Pons (tissue), 1 donor: ENCODE data around the gene COX6A2.
"Not testable (repeated sequence)": the region's sequence is repeated elsewhere in the genome, so short reads cannot be mapped to it uniquely, and the experiment has no call there.

ENCODE experiments used
- DNase-seq: peaks from one replicate; pipeline ENCODE4 v3.0.0-alpha.2; 2016; ENCODE audit warnings: low spot score

COX6A2 gene

DNA sequence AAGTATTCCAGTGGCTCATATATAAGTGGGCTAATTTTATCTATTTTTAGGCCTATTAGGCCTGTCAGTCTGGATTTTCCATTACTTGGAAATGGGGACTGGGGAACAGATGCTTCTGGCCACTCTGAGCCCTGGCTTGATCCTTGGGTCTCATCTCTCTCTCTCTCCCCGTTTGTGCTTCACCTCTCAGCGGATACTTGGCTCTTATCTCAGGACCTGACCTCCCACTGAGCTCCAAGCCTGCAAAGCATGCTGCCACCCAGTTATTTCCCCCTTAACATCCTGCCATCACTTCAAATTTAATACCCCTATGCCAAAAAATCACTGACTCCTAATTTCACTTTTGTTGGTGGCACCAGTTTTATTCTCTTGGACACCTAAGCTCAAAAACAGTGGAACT is 10.3 kb upstream of the COX6A2 start:
- DNase-seq: no peak

DNA sequence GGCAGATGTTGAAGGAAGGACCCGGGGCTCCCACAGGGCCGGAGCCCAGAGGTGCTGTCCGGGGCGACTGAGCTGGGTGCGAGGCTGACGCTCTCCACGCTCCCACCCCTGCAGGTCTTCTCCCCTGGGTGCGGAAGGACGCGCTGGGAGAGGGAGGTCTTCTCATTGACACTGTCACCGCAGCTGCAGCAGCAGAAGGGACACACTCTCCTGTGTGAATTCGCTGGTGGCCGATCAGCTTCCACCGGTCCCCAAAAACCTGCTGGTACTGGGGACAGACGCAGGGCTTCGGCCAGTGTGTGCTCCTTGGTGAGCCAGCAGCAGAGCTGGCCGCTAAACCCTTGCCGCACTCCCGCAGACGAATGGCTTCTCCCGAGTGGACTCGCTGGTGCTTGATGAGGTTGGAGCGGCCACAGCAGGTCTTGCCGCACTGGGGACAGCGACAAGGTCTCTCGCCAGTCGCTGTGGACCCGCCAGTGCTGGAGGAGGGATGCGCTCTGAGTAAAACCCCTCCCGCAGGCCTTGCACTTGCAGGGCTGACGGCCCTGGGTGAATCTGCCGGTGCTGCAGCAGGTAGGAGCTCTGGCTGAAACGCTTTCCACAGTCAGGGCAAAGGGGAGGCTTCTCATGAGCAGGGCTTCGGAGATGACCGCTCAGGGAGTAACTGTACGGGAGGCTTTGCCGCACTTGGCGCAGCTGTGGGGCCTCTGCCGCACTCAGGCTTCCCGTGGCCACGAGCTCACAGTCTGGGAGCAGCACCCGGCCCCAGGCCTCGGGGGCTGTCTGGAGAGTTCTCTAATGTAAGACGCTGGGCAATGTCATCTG is 8.3 kb upstream of the COX6A2 start:
- DNase-seq: no peak

DNA sequence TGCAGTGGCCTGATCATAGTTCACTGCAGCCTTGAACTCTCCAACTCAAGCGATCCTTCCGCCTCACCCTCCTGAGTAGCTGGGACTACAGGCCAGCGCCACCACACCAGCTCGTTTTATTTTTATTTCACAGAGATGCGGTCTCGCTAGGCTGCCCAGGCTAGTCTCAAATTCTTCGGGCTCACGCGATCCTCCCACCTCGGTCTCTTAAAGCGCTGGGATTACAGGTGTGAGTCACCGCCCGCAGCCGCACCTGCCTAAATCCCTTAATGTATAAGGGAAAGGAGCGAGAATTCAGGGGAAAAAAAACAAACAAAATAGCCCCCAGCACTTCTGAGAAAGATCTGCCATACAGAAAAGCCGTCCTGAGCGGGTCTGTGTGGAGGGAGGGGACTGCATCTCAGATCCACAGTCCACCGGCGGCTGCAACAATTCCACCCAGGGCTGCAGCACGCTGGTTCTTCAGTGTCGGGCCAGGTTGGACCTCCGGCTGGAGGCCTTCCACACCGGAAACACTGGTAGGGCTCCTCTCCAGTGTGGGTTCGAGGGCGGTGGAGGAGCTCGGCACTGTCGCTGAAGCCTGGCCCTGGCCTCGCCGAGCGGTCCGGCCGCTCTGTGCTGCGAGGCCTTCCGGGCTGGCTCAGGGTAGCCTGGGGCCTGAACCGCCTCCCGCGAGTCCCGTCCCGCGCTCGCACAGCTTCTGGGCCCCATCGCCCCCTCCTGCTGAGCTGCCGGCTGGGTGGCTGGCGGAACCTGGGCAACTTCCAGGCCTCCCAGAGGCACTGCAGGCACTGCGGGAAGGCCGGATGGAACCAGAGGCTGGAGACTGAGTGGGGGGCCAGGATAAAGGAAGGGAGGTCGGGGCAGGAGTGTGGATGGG is 7.4 kb upstream of the COX6A2 start:
- no peak for DNase-seq

DNA sequence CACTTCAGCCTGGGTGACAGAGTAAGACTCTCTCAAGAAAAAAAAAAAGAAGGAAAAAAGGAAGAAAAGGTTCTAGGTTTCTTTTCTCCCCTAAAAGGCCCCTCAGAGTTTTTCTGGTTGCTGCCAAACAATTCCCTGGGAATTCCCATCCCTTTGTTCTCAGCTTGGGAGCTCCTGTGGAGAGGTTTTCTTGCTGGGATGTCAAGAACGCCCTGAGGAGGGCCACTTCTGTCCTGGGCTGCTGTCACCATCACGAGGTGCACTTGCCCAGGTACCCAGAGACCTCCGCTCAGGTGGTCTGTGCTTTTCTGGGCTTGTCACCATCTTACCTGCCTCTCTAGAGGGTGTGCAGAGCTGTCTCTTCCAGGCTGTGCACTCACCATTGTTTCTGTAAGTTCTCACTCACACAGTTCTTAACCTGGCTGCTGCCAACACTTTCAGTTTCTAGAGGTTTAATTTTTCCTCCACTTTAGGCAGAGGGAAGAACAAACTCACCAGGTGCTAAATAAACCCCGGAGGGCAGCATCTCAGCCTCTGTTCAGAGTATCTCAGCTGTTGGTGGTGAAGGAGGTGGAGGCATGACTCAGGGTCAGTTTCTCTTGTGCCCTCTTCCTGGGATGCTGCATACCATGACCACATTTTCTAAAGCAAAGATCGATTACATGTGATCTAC is 2.4 kb upstream of the COX6A2 start:
- DNase-seq: no peak

DNA sequence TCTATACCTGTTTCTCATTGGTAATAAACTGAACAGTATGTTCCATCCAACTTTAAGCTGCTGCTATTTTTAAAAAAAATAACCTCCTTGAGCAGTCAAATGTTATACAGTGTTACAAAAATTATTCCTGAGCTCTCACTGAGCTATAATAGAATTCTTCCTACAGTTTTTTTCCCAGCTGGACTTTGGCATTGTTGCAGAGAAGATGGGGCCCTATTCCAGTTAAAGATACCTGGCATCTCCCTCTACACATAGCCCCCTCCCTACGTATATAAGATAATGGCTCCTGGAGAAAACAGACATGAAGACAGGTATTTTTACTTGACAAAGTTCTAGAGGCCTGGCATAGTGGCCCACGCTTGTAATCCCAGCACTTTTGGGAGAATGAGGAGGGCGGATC is 1.6 kb upstream of the COX6A2 start:
- no peak for DNase-seq

DNA sequence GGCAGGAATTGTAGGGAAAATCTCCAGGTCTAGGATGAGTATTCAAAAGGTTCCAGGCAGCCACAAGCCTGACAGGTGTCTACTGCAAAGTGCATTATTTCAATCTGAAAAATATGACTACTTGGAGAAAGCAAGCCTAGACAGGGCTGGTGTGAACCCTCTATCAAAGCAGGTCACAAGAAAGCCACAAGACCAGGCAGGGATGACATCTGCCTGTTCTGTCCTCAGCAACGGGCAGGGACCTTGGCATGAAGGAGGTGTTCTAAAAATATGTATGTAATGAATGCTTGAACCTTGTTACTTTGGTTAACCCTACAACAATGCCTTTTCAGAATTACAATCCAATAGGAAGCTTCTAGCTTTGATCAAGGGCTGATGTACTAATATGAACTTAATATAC is 1.2 kb upstream of the COX6A2 start:
- DNase-seq: no peak

DNA sequence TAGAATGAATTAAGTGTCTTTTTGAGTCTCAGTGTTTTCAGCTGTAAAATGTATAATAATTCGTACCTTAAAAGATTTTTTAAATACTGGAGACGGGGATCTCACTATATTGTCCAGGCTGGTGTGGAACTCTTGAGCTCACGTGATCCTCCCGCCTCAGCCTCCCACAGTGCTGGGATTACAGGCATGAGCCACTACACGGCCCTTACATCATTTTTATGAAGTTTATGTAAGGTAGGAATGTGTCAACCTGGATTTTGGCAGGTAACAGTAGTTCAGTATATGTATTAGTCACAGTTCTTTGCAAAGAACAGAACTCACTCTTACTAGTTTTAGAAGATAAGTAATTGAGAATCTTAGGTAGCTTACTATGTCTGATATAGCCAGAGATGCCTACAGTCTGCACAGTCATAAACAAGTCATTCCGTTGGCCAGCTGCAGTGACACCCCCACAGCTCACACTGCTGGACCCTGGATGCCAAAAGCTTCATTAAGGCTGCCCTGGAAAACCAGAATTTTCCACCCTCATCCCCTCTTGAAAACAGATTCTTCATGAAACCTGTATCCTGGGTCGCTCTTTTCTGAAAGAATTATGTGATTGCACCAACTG is 583 bp upstream of the COX6A2 start:
- no peak for DNase-seq

DNA sequence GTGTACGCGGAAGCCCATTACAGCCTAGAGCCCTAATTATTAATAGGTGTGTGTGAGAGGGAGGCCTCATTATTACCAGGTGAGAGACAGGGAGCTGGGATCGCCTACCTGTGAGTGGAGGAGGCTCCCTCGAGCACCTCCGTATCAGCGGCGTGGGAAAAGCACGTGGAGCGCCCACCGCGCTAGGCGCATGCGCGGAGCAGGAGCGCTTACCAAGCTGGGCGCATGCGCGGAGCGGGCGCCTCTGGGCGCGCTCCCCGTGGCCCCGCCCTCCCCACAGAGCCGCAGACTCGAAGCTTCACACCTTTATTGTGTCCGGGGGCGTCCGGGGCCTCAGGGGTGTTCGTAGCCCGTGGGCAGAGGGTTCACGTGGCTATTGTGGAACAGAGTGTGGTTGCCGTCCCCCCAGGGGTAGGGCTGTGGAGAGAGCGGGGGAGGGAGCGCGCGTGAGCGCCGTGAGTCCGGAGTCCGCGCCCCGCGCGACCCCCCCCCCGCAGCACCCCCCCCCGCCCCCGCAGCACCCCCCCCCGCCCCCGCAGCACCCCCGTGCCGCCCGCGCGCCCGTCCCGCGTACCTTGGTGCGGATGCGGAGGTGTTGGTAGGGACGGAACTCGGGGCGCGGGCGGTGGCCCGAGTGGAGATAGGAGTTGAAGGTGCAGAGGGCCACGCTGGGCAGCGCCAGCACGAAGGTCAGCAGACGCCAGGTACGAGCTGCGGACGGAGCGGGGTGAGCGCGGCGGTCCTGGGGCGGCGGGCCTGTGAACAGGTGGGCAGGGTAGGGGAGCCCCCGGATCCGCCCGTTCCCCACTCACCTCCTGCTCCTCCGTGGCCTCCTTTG is 500 bp downstream of the COX6A2 start:
- DNase-seq: peak; percentile 58

DNA sequence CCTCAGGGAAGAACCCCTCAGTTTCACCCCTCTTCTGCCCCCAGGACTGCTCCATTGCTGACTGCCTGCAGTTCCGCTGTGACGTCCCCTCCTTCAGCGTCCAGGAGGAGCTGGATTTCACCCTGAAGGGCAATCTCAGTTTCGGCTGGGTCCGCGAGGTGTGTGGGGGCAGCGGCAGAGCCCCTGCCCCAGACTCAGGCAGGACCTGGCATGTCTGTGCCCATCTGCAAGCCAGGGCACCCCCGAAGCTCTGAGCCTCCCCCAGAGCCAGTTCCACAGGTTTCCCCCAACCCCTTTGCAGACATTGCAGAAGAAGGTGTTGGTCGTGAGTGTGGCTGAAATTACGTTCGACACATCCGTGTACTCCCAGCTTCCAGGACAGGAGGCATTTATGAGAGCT is 4.4 kb downstream of the COX6A2 start:
- no peak for DNase-seq

DNA sequence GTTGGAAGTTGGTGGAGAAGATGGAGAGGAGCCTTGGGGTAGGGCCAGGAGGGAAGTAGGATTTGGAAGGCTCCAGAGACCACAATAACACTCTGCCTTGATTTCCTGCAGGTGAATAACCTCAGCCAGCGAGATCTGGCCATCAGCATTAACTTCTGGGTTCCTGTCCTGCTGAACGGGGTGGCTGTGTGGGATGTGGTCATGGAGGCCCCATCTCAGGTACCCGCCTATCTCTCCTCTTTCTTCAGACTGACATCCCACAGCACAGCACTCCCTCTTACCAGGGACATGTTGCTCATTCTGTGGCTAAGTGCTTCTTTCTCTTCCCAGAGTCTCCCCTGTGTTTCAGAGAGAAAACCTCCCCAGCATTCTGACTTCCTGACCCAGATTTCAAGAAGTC is 4.9 kb downstream of the COX6A2 start:
- no peak for DNase-seq

DNA sequence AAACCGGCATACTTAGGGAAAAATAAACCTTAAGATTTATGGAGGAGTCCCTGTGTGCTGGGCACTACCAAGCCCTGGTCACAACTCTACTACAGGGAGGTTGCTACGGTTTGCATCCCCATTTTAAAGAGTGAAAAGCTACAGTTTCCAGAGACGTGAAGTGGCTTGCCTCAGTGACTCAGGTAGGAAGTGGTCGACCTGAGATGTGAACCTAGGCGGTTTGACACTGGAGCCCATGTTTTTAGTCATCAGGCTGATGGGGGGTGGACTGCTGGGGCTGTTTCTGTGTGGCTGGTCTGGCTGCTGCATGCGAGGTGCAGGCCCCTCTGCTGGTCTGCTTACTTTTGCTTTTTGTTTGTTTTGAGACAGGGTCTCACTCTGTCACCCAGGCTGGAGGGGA is 6.6 kb downstream of the COX6A2 start:
- DNase-seq: no peak

DNA sequence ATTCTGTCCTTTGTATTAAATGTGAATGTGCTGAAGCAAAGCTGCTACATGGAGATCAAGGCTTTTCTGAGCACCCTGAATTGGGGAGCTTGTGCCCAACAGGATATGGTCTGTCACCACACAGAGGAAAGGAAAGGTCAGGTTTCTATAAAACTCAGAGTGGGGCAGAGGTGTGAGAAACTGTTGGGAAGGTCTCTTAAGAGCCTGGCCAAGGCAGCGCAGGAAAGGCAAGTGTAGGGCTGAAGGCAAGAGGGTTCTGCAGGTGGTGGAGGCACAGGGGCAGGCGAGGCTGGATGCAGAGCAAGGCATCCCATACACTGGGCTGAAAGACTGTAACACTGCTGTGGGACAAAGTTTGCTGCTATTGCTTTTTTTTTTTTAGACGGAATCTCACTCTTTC is 8.1 kb downstream of the COX6A2 start:
- no peak for DNase-seq

DNA sequence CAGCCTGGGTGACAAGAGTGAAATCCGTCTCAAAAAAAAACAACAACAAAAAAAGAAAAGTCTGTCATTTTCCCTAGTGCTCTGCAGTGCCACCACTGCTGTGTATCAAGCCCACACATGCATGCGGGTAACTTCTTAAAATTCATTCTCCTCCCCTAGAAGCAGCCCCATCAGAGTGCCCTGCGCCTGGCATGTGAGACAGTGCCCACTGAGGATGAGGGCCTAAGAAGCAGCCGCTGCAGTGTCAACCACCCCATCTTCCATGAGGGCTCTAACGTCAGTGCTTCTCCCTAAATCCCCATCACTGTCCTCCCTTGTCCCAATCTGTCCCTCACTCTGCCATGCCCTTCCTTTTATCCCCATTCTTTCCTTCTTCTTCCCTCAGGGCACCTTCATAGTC is 10.2 kb downstream of the COX6A2 start:
- DNase-seq: no peak

DNA sequence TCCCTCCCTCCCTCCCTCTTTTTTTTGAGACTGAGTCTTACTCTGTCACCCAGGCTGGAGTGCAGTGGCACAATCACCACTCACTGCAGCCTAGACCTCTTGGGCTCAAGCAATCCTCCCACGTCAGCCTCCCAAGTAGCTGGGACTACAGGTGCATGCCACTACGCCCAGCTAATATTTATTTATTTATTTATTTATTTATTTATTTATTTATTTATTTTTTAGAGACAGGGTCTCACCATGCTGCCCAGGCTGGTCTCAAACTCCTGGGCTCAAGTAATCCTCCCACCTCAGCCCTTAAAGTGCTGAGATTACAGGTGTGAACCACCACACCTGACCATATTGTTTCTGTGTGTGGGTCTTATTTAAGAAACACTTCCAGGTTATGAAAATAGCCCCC is 11.1 kb downstream of the COX6A2 start:
- DNase-seq: not testable (repeated sequence)

DNA sequence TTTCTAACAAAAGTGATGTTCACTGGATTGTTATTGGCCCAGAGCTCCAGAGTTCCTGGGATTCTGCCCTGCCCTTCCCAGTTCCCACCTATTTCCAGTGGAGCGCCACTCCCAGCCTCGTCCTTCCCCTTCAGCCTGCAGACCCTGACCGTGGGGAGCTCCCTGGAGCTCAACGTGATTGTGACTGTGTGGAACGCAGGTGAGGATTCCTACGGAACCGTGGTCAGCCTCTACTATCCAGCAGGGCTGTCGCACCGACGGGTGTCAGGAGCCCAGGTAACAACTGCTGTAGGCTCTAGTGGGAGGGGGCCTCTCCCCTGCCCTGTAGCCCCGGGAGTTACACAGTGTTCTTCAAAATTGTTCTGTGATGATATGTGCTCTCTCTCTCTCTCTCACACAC is 11.8 kb downstream of the COX6A2 start:
- no peak for DNase-seq

DNA sequence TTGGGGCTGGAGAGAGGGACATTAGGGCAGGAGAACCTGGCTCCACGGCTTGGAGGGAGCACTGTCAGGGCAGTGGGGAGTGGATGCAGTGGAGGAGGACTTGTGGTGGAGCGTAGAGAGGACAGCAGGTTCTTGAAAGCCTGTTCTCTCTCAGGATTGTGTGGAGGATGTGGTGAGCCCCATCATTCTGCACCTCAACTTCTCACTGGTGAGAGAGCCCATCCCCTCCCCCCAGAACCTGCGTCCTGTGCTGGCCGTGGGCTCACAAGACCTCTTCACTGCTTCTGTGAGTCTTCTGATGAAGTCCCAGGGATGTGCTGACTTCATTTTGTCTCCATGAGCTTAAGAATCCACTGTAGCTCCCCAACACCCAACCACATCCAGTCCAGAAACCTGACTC is 13.5 kb downstream of the COX6A2 start:
- DNase-seq: no peak

DNA sequence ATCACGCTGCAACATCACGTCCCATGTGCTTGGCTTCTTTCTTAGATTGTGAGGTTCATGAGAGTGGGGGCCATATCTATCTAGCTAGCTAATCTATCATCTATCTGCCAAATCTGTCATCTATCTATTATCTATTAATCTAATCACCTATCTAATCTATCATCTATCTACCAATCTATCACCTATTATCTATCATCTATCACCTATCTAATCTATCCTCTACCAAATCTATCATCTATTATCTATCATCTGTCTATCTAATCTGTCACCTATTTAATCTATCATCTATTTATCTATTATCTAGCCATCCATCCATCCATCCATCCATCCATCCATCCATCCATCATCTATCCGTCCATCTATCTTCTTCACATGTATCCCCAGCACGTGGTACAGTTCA is 14.2 kb downstream of the COX6A2 start:
- no peak for DNase-seq

DNA sequence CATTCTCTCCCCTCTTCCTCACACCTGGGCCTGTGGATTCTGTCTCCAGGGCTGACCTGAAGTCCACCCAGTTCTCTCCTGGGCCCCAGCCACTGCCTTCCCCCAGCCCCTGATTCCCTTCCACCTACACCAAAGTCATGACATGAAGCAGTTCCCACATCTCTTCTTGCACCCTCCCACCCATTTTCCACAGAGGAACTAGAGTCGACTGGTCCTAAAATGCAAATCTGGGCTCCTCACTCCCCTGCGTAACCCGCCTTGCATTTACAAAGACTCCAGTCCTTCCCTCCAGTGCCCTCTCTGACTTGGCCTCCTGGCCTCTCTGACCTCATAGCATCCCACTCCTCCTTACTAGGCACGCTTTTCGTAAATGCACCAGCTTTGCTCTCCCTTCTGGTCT is 14.8 kb downstream of the COX6A2 start:
- DNase-seq: no peak

DNA sequence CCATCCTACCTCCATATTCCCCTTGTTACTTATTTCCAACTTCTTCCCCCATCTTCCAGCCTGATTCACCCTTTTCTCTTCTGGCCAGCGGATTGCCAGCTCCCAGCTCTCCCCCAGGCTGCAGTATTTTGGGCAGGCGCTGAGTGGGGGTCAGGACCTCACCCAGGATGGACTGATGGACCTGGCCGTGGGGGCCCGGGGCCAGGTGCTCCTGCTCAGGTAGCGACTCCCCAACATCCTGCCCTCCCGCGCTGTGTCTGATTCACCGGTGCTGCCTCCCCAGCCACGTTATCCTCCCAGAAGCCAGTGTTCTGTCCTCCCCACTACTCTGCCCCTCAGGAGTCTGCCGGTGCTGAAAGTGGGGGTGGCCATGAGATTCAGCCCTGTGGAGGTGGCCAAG is 15.4 kb downstream of the COX6A2 start:
- no peak for DNase-seq

DNA sequence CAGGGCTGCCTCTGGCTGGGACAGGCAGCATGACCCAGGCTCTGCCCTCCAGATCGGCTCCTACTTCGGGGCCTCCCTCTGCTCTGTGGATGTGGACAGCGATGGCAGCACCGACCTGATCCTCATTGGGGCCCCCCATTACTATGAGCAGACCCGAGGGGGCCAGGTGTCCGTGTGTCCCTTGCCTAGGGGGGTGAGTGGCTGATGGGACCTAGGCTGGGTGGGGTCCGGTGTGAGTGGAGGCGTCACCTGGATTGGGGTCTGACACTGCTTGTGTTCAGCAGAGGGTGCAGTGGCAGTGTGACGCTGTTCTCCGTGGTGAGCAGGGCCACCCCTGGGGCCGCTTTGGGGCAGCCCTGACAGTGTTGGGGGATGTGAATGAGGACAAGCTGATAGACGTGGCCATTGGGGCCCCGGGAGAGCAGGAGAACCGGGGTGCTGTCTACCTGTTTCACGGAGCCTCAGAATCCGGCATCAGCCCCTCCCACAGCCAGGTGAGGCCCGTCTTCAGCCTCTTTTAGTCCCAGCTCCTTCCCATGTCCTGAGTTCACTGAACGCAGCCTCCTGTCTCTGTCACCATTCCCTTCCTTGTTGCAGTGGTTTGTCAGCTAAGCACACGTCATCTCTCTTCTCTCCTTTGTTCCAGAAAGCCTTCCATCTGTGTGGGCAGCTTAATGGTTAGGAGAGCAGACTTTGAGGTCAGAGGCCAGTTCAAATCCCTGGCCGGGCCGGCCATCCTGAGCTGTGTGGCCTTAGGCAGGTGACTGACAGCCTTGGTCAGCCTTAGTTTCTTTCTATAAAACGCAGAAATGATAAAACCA is 16.9 kb downstream of the COX6A2 start:
- DNase-seq: no peak

DNA sequence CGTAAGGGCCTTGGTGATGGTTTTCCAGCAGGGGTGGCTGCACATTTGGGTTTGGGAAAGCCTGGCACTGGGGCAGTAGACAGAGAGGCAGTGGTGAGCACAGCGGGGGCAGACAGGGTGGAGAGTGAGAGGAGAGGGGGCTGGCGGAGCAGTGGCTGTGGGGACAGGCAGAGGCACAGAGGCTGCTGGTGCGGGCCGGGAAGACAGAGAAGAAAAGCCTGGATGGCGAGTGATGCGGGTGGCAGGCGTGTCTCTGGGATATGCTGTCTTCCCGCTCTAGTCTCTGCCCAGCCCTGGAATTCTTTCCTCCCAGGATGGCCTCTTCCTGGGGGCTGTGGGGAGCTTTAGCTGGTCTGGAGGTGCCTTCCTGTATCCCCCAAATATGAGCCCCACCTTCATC is 18.1 kb downstream of the COX6A2 start:
- DNase-seq: no peak
